SK-N-SH (cell line): ENCODE data around the gene ALDH1L1.

ENCODE experiments used
- EP300 ChIP-seq, 2 experiments: IDR thresholded peaks; 2 replicates each; pipeline versions ENCODE4 v1.4.0 to v1.6.1; 2012; ENCODE audit warnings: borderline replicate concordance in 1 of 2, low read depth in 1 of 2, low read length in 1 of 2
- EZH2phosphoT487 ChIP-seq: fragments of 200-600 bp; sonication (generic); IDR thresholded peaks from 2 replicates; pipeline ENCODE4 v1.6.1; 2017; ENCODE audit warnings: low read depth, mixed run types, mild to moderate bottlenecking, antibody characterized with exemption, moderate library complexity, borderline replicate concordance
- FOXJ3 ChIP-seq: sonication (generic); formaldehyde crosslinking; IDR thresholded peaks from 2 replicates; pipeline ENCODE4 v1.5.1; 2020; ENCODE audit warnings: mild to moderate bottlenecking, missing genetic modification reagents
- RFX5 ChIP-seq: IDR thresholded peaks from 2 replicates; pipeline ENCODE4 v1.6.1; 2012; ENCODE audit warnings: mild to moderate bottlenecking, improper control_type of control experiment, low read length
- TAF1 ChIP-seq: IDR thresholded peaks from 2 replicates; pipeline ENCODE4 v1.6.1; 2012; ENCODE audit warnings: low read depth, mild to moderate bottlenecking, low read length, moderate library complexity, borderline replicate concordance
- TCF12 ChIP-seq: IDR thresholded peaks from 2 replicates; pipeline ENCODE4 v1.4.0; 2012
- TEAD4 ChIP-seq: IDR thresholded peaks from 2 replicates; pipeline ENCODE4 v1.4.0; 2012; ENCODE audit warnings: mild to moderate bottlenecking, borderline replicate concordance; ENCODE audit not compliant: insufficient read depth
- YY1 ChIP-seq: IDR thresholded peaks from 2 replicates; pipeline ENCODE4 v1.4.0; 2012; ENCODE audit warnings: low read depth, mild to moderate bottlenecking
- TF ChIP-seq, protein P1 (sequence below): fragments of 200-600 bp; sonication (generic); IDR thresholded peaks from 2 replicates; pipeline ENCODE4 v1.6.1; 2017; ENCODE audit warnings: antibody characterized with exemption, mild to moderate bottlenecking, moderate library complexity
- TF ChIP-seq, protein P2 (sequence below): IDR thresholded peaks from 2 replicates; pipeline ENCODE4 v1.4.0; 2012; ENCODE audit warnings: low read depth, borderline replicate concordance
- TF ChIP-seq, protein P3 (sequence below): IDR thresholded peaks from 2 replicates; pipeline ENCODE4 v1.6.1; 2012; ENCODE audit warnings: mild to moderate bottlenecking, low read depth, low read length, moderate library complexity
- TF ChIP-seq, protein P4 (sequence below): IDR thresholded peaks from 2 replicates; pipeline ENCODE4 v1.4.0; 2012; ENCODE audit warnings: low read depth

DNA sequence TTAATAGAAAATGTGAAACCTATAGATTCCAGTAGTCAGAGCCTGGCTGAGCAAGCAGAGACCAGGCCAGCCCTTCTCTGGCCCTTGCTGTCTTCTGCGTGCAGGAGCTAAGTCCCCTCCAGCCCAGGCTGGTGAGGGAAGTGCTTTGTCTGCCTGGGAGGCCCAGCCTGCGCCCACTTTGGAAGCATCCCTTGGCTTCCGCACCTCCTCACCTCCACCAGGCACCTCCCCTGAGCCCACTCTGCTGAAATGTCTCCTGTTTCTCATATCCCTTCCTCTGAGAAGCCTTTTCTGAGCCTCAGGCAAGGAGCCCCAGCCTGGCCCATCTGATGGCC lies 45.3 kb downstream of the ALDH1L1 start:
- TF ChIP-seq YY1 (no peak), TAF1 (no peak), TCF12 (no peak), FOXJ3 (CRISPR knock-in tag) (no peak), EZH2phosphoT487 (no peak), TEAD4 (no peak), EP300 (IDR thresholded peaks at IDR 0.05; ENCODE audit: borderline replicate concordance in 1 of 2, low read depth in 1 of 2, low read length in 1 of 2) (no peak), RFX5 (no peak)
- TF ChIP-seq, protein P1, sequence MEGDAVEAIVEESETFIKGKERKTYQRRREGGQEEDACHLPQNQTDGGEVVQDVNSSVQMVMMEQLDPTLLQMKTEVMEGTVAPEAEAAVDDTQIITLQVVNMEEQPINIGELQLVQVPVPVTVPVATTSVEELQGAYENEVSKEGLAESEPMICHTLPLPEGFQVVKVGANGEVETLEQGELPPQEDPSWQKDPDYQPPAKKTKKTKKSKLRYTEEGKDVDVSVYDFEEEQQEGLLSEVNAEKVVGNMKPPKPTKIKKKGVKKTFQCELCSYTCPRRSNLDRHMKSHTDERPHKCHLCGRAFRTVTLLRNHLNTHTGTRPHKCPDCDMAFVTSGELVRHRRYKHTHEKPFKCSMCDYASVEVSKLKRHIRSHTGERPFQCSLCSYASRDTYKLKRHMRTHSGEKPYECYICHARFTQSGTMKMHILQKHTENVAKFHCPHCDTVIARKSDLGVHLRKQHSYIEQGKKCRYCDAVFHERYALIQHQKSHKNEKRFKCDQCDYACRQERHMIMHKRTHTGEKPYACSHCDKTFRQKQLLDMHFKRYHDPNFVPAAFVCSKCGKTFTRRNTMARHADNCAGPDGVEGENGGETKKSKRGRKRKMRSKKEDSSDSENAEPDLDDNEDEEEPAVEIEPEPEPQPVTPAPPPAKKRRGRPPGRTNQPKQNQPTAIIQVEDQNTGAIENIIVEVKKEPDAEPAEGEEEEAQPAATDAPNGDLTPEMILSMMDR = no peak
- TF ChIP-seq, protein P2, sequence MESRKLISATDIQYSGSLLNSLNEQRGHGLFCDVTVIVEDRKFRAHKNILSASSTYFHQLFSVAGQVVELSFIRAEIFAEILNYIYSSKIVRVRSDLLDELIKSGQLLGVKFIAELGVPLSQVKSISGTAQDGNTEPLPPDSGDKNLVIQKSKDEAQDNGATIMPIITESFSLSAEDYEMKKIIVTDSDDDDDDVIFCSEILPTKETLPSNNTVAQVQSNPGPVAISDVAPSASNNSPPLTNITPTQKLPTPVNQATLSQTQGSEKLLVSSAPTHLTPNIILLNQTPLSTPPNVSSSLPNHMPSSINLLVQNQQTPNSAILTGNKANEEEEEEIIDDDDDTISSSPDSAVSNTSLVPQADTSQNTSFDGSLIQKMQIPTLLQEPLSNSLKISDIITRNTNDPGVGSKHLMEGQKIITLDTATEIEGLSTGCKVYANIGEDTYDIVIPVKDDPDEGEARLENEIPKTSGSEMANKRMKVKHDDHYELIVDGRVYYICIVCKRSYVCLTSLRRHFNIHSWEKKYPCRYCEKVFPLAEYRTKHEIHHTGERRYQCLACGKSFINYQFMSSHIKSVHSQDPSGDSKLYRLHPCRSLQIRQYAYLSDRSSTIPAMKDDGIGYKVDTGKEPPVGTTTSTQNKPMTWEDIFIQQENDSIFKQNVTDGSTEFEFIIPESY = no peak
- TF ChIP-seq, protein P3, sequence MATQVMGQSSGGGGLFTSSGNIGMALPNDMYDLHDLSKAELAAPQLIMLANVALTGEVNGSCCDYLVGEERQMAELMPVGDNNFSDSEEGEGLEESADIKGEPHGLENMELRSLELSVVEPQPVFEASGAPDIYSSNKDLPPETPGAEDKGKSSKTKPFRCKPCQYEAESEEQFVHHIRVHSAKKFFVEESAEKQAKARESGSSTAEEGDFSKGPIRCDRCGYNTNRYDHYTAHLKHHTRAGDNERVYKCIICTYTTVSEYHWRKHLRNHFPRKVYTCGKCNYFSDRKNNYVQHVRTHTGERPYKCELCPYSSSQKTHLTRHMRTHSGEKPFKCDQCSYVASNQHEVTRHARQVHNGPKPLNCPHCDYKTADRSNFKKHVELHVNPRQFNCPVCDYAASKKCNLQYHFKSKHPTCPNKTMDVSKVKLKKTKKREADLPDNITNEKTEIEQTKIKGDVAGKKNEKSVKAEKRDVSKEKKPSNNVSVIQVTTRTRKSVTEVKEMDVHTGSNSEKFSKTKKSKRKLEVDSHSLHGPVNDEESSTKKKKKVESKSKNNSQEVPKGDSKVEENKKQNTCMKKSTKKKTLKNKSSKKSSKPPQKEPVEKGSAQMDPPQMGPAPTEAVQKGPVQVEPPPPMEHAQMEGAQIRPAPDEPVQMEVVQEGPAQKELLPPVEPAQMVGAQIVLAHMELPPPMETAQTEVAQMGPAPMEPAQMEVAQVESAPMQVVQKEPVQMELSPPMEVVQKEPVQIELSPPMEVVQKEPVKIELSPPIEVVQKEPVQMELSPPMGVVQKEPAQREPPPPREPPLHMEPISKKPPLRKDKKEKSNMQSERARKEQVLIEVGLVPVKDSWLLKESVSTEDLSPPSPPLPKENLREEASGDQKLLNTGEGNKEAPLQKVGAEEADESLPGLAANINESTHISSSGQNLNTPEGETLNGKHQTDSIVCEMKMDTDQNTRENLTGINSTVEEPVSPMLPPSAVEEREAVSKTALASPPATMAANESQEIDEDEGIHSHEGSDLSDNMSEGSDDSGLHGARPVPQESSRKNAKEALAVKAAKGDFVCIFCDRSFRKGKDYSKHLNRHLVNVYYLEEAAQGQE = no peak
- TF ChIP-seq, protein P4, sequence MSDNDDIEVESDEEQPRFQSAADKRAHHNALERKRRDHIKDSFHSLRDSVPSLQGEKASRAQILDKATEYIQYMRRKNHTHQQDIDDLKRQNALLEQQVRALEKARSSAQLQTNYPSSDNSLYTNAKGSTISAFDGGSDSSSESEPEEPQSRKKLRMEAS = no peak
